Subcutaneous adipose tissue (tissue), 4 donors: Measurements from ENCODE around the gene RAB18. TPM values are rescaled to one million over a fixed set of nuclear protein-coding genes. Genes with fewer than 3 reads are reported as not detected.

Experiments used
- total RNA-seq, 4 donors: library from RNA; depleted of rRNA; stranded (reverse); fragments of >200 nt; gene quantifications; one replicate each; pipeline ENCODE4 v1.1.0, GENCODE V29; 2016
- TF ChIP-seq, protein P1 (sequence below): fragments of 450-650 bp; IDR thresholded peaks from one replicate; pipeline ENCODE4 v1.5.1; 2016; ENCODE audit warnings: low read depth, mild to moderate bottlenecking, control low read depth, antibody characterized with exemption, moderate library complexity

Gene RAB18
- total RNA-seq, 4 donors from 2014 or later: 43.0 to 69.0 (median 51.5) TPM

DNA sequence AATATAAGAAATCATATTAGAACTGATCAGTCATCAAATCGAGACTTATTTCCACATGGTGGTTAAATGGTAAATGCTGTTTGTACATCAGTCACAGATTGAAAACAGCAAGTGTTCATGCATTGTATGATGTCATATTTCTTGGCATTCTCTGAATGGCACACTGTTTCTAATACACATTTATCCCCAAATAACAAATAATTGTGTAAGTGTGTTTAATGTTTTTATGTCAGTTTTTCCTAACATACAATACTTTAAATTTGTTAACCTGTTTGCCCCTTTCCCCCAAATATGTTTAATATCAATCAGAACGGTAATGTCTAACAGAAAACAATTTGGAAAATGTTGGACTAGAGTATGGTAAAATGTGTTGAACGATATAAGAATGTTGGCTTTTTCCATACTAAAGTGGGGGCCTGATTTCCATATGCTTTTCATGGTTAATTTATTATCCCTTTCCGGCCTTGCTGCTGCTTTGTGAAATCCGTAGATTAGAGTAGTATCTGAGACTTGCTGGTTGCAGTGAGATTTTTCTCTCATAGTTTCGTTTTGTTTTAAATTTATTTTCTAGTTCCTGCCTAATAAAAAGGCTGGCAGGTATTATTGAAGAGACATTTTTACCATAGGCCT is 23.7 kb downstream of the RAB18 start:
- TF ChIP-seq, protein P1, sequence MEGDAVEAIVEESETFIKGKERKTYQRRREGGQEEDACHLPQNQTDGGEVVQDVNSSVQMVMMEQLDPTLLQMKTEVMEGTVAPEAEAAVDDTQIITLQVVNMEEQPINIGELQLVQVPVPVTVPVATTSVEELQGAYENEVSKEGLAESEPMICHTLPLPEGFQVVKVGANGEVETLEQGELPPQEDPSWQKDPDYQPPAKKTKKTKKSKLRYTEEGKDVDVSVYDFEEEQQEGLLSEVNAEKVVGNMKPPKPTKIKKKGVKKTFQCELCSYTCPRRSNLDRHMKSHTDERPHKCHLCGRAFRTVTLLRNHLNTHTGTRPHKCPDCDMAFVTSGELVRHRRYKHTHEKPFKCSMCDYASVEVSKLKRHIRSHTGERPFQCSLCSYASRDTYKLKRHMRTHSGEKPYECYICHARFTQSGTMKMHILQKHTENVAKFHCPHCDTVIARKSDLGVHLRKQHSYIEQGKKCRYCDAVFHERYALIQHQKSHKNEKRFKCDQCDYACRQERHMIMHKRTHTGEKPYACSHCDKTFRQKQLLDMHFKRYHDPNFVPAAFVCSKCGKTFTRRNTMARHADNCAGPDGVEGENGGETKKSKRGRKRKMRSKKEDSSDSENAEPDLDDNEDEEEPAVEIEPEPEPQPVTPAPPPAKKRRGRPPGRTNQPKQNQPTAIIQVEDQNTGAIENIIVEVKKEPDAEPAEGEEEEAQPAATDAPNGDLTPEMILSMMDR: no peak

DNA sequence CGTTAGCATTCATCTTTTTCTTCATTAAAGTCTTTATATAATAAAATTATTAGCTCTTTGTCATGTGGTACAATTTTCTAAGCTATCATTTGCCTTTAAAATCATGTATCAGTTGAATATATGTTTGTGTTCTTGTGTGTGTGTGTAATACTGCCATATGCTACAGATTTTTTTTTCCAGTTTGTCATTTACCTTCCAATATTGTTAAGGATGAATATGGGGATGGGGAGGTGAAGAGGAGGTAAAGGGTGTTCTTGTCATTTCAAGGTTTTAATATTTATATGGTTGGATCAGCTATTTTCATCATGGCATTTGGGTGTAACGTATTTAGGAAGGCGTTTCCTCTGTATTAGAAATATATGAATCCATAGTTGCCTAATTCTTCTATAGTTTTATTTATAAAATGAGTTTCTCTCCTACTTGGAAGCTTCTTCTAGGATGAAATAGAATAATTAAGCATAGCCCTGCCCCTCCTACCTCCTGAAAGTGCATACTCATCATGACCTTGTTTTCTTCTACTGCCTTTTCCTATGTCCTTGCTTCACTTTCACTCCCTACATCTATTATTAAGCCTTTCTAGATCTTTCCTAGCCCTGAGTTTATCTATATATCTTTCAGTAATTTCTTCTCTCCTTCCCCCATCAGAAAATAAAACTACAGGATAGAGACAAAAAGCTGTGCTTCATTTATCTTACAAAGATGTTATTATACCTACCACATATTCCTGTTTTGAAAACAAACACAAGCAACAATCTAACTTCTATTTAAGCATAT is 25.1 kb downstream of the RAB18 start:
- TF ChIP-seq, protein P1: no peak

DNA sequence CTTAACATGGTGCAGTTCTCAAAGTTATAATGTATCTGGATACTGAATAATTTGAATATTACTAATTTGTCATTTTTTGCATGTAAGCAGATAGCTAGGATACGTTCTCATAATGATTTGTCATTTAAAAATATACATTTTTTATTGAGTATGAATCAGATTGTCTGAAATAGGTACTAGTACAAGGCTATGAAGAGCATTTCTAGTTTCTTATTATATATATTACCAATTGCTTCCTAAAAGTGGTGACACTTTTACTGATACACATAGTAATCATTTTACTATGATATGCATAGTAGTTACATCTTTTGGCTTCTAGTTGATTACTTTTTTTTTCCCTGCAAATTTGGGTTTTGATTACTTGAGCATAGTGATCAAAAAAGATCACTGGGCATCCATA is 26.4 kb downstream of the RAB18 start:
- TF ChIP-seq, protein P1: no peak

DNA sequence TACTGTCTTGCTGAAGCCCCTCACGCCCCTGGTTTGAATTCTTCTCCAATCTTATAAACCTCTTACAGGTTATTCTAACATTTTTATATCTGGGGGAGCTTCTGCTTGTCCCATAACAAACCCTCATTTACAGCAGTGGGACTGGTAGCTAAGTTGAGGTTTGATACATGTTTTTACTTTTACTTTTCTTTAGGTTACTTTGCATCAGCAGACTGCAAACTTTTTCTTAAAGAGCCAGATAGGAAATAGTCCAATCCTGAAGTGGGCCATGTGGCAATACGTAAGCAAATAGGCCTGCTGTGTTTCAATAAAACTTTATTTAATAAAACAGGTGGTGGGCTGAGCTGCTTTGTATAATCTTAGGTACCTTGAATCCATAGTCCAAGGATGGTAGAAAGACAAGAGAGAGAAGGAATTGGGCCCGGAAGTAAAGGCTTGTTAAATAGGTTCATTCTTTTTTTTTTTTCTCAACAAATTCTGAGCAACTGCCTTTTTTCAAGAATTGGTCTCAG is 27.3 kb downstream of the RAB18 start:
- TF ChIP-seq, protein P1: no peak

DNA sequence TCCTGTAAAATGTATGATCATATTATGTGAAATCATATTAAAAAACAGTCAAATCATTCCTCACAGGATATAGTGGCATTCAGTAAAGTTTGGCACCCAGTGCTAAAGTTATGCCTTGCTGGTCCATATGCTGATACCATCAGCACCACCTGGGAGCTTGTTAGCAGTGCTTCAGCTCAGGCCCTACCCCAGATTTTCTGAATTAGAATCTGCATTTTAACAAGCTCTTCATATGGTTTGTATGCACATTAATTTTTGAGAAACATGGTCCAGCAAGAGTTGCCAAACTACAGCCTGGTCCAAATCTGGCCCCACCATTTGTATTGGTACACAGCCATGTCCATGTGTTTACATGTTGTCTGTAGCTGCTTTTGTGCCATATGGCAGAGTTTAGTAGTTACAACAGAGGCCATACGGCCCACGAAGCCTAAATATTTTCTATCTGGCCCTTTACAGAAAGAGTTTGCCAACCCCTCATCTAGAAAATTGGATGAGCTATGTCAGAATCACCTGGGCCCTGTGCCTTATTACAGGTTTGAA is 30.1 kb downstream of the RAB18 start:
- TF ChIP-seq, protein P1: no peak

DNA sequence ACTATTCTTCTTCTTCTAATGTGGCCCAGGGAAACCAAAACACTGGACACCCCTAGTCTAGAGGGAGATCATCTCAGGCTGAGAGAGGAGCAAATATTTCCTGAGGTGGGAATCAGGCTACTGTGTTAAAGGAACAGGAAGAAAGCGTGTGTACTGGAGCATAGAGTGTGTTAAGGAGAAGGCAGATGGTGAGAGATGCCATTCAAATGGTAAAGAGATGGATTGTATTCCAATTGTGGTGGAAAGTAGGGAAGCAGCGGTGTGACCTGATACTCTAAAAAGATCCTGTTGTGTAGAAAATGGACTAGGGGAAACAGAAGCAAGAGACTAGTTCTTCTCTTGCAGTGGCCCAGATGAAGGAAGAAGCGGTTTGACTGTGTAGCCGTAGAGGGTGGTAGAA is 31.2 kb downstream of the RAB18 start:
- TF ChIP-seq, protein P1: no peak

DNA sequence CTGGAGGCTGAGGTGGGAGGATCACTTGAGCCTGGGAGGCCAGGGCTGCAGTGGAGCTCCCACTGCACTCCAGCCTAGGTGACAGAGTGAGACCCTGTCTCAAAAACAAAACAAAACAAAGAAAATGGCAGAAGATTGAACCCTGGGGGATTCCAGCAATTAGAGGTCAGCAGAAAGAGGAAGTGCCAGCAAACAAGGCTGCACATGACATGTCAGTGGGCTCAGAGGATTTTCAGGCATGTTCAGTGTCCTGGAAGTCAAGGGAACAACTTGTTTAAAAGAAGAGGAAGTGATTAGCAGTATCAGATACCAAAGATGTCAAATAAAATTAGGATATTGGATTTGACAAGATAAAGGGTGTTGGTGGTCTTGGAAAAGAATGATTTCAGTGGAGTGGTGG is 32.3 kb downstream of the RAB18 start:
- TF ChIP-seq, protein P1: no peak
